GM10847 (cell line): ENCODE data around the gene XDH.

ENCODE experiments used
- POLR2A ChIP-seq: IDR thresholded peaks from 2 replicates; pipeline ENCODE4 v1.6.1; 2011; ENCODE audit not compliant: insufficient read length; ENCODE audit errors: extremely low read depth

The XDH gene

GRCh38 chr2:31328026-31328425 is 86.5 kb downstream of the XDH start:
- no peak for TF ChIP-seq POLR2A

DNA sequence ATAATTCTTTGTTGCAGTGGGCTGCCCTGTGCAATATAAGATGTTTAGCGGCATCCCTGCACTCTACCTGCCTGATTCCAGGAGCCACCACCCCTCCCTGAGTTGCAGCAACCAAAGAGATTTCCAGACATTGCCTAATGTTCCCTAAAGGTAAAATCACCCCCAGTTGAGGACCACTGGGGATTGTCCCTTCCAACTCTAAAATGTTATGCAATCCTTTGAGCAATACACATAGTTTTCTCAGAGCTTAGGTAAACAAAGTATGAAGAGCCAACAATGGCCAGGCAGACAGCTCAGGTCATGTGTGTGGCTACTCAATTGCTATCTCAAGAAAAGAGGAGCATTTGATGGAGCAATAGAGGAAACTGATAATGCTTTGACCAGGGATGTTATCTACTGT is 87.0 kb downstream of the XDH start:
- no peak for TF ChIP-seq POLR2A

DNA sequence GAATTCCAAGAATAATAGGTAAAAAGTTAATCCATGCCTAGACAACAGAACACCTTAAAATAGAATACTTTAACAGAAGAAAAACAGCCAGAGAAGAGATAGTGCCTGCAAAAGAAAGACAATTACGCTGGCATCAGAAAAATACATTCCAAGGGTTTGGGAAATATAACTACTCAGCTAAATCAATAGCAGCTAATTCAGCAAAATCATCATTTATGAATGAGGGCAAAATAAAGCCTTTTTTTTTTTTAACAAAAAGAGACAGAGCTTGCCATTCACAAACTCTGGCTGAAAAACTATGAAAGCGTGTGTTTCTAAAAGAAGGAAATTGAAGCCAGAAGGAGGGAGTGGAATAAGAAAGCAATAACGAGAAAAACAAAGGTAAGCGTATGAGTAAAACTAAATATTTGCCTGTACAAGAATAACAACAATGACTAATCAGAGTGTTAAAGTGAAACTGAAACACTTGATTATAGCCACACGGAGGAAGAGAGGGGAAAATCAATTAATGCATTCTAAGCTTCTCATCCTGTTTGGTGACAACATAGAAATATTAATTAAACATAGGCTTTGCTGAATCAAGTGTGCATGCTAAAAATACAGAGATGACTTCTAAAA is 90.4 kb downstream of the XDH start:
- no peak for TF ChIP-seq POLR2A

DNA sequence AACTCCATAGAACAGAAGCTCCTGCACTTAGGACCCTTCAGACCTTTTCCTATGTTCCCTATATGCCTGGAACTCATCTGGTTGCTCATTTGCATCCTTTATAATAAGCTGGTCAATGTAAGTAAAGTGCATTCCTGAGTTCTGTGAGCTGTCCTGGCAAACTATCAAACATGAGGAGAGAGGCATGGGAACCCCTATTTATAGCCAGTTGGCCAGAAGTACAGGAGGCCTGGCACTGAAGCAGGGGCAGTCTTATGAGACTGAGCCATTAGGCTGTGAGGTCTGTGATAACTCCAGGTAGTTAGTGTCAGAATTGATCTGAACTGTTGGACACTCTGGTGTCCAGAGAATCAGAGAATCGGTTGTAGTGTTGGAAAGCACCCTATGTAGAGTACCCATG is 92.2 kb downstream of the XDH start:
- no peak for TF ChIP-seq POLR2A

- no peak for TF ChIP-seq POLR2A
Measured at GRCh38 chr2:31319406-31320175, 95.0 kb downstream of the XDH start.

- TF ChIP-seq POLR2A, result no peak
Measured at GRCh38 chr2:31318361-31319336, 95.9 kb downstream of the XDH start.

DNA sequence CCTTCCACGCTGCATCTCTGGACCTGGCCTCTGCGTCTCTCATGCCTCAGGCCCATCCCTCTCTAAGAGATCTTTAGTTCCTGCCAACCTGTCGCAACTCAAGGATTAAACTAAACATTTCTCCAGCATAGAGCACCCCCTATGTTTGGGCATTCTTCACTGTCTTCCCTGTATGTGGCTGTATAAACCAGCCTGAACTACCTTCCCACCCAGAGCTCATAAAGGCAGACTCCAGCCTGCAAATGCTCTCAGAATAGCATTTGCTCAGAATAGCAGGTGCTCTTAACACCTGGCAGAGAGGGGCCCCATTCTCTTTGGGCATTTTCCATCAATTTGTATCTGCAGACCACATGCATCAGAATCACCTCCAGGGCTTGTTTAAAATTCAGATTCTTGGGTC is 97.1 kb downstream of the XDH start:
- TF ChIP-seq POLR2A, result no peak

DNA sequence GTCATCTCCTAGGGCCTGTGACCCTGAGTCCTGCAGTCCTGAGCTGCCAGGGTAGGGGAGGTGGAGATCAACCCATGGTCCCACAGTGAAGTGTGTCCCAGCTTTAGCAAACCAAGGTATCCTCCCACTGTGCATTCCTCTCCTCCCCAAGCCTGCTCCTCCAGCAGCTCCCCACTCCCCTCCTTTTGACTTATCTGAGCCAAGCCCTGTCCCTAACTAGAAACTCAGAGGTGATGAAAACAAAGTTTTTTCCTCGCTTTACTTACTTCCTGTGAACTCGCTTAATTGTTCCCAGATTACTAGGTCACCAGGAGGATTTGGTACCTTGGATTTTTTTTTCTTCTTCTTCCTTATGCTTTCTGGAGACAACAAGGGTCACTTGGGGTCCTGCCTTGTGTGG is 99.8 kb downstream of the XDH start:
- no peak for TF ChIP-seq POLR2A

GRCh38 chr2:31312898-31313297 is 101.6 kb downstream of the XDH start:
- TF ChIP-seq POLR2A, result no peak

DNA sequence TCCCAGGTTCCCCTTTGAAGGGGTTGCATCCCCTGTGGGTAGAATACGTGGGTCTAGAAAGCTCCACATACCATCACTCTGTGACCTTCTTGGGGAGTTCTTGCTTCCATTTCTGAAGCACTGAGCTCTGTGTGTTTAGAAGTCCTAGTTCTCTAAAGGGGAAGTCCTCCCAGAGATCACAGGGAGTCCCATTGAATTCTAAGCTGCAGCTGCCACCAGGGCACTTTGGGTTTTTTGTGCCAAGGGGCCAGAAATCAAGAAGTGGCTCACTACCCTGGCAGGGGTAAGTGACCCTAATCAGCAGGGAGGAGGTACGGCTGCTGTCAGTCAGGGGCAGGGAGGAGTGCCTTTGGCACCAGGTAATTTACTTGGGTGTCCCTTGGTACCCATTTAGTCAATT is 109.7 kb downstream of the XDH start:
- TF ChIP-seq POLR2A, result no peak

GRCh38 chr2:31302940-31303563 is 111.5 kb downstream of the XDH start:
- TF ChIP-seq POLR2A, result no peak

DNA sequence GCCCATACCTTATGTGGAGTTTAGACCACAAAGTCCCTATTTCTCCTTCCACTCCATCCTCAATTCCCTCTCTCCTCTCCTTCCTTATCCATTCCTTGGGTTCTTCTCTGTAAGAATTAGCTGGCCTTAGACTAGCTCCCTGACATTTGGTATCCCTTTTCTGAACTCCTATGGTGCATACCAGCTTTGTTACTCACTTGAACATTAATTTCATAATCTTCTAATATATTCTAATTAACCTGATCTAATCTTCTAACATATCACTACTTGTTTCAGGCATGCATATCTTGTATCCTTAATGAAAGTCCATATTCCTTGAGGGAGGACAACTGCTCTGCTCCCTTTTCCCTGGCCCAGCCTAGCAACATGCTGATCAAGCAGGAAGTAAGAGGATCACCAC is 114.2 kb downstream of the XDH start:
- TF ChIP-seq POLR2A, result no peak

- no peak for TF ChIP-seq POLR2A
Measured at GRCh38 chr2:31299547-31299946, 115.0 kb downstream of the XDH start.

DNA sequence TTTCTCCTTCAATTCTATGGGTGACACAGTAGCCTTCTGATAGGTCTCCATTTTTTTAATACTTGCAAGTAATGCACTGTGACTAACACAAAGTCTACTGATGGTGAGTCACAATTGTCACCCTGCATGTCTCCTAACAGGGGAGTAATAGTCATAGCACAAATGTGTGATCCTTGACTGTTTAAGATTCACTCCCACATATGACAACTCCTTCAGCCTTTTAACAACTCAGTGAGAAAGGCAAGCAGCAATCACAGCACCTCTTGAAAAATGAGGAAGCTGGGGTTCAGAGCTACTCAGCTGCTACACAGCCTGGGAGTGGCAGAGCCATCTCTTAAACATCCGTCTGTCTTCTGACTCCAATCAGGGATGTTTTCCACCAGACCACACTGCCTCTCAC is 116.8 kb downstream of the XDH start:
- TF ChIP-seq POLR2A, result no peak

DNA sequence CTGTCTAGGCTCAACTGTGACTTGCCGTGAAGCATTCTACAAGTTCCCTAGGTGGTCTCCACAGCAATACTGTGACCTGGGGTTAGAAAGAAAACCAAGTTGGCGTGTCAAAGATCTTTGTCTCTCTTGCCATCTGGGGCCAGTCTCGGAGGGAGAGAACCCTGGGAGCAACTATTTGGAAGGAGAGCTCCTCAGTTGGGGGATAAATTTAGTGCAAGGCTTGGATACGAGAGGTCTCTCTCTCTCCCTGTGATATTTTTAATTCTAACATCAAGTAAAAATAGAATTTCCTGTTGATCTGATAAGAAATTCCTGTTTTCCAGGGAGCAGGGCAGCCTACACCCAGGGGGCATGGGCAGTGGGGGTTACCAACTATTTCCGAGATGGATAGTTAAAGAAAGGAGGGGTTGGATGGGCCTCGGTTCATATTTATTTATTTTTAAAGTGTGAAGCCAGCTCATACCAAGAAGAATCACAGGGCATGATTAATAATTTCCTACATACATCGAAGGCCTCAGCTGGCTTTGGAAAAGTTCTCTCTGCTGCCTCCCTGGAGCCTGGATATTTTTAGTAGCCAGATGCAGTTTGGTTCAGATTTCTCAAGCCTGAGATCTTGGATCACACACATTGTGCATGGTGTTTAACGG is 117.8 kb downstream of the XDH start:
- TF ChIP-seq POLR2A, result no peak
